ENCODE measurements around the gene OBSCN. TPM values are rescaled to one million over a fixed set of nuclear protein-coding genes. Genes with fewer than 3 reads are reported as not detected.

Gene OBSCN
- total RNA-seq, 1 donor from 2014 or later: 17.5 TPM

DNA sequence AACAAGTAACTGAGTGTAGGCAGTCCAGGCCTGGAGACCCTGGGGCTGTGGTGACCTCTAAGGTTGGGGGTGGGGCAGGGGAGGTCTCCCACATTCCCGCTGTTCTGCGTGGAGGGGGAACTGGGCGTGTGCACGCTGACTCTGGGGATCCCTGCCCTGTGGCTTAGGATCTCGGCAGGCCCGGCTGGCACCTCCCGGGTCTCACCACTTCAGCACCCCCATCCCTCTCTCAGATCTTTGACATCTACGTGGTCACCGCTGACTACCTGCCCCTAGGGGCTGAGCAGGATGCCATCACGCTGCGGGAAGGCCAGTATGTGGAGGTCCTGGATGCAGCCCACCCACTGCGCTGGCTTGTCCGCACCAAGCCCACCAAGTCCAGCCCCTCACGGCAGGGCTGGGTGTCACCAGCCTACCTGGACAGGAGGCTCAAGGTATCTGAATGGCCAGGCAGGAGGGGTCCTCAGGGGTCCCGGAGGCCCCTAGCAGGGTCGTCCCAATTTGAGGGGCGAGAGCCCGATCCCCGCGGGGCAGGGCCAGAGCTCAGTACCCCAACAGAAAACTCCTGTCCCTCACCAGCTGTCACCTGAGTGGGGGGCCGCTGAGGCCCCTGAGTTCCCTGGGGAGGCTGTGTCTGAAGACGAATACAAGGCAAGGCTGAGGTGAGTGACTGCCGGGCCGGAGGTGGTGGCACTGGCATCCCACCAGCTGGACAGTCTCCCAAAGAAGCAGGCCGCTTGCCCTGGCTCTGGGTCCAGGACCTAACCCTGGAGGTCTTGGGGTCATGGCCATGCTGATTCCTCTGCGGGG, 130.1 kb downstream of the OBSCN start:
- Histone ChIP-seq H3K4me1 (ENCODE audit: insufficient read depth, low read length) (no peaks in the 10 kb centered on the region), H3K9me3 (ENCODE audit: insufficient read depth, low read depth, low read length) (no peaks in the 10 kb centered on the region), H3K27me3 (ENCODE audit: insufficient read depth, low read length) (no peaks in the 10 kb centered on the region), H3K79me2 (ENCODE audit: insufficient read depth, low read length) (no peaks in the 10 kb centered on the region), H3K9ac (ENCODE audit: low read length) (no peak overlapping the region), H3K4me2 (ENCODE audit: low read length) (no peak overlapping the region), H2AFZ (ENCODE audit: low read depth, low read length) (no peak overlapping the region), H3K27ac (ENCODE audit: low read depth, low read length) (no peak overlapping the region), H4K20me1 (ENCODE audit: insufficient read depth, low read length) (no peaks in the 10 kb centered on the region), H3K4me3 (ENCODE audit: insufficient read depth, low read depth, low read length) (no peak overlapping the region), H3K36me3 (ENCODE audit: insufficient read depth, low read length) (no peaks in the 10 kb centered on the region)
- FAIRE-seq (no peak), DNase-seq (ENCODE audit: low read depth) (no peak)
- Mint-ChIP-seq H3K9me3 (ENCODE audit: unreplicated experiment) (no peaks in the 10 kb centered on the region), H3K4me1 (ENCODE audit: low read depth, unreplicated experiment) (no peaks in the 10 kb centered on the region), H3K27ac (ENCODE audit: unreplicated experiment) (no peak overlapping the region), H3K4me3 (ENCODE audit: unreplicated experiment) (no peak overlapping the region), H3K27me3 (ENCODE audit: low read depth, unreplicated experiment) (no peaks in the 10 kb centered on the region), H3K36me3 (ENCODE audit: low read depth, unreplicated experiment) (peaks cover 11% of the 10 kb centered on the region)
- TF ChIP-seq CTCF (IDR thresholded peaks at IDR 0.05; ENCODE audit: insufficient read depth, low read depth, low read length) (no peak), EZH2 (IDR thresholded peaks at IDR 0.05; ENCODE audit: insufficient read depth, low read length) (no peak)

- FAIRE-seq: no peak
Measured at GRCh38 chr1:228338521-228339051, 130.7 kb downstream of the OBSCN start.

More at GRCh38 chr1:228338521-228339051, 130.7 kb downstream of the OBSCN start:
- H3K27me3 Mint-ChIP-seq (ENCODE audit: low read depth, unreplicated experiment): no peaks in the 10 kb centered on the region
- TF ChIP-seq EZH2 (IDR thresholded peaks at IDR 0.05; ENCODE audit: insufficient read depth, low read length) (no peak), CTCF (IDR thresholded peaks at IDR 0.05; ENCODE audit: insufficient read depth, low read depth, low read length) (no peak)
- Histone ChIP-seq H3K4me3 (ENCODE audit: insufficient read depth, low read depth, low read length) (no peak overlapping the region), H3K4me2 (ENCODE audit: low read length) (no peak overlapping the region), H3K4me1 (ENCODE audit: insufficient read depth, low read length) (no peaks in the 10 kb centered on the region), H3K27me3 (ENCODE audit: insufficient read depth, low read length) (no peaks in the 10 kb centered on the region), H3K27ac (ENCODE audit: low read depth, low read length) (no peak overlapping the region), H3K9me3 (ENCODE audit: insufficient read depth, low read depth, low read length) (peaks cover 1% of the 10 kb centered on the region), H3K79me2 (ENCODE audit: insufficient read depth, low read length) (no peaks in the 10 kb centered on the region), H3K9ac (ENCODE audit: low read length) (no peak overlapping the region), H3K36me3 (ENCODE audit: insufficient read depth, low read length) (no peaks in the 10 kb centered on the region), H2AFZ (ENCODE audit: low read depth, low read length) (no peak overlapping the region), H4K20me1 (ENCODE audit: insufficient read depth, low read length) (no peaks in the 10 kb centered on the region)
- no peaks in the 10 kb centered on the region for H3K4me1 Mint-ChIP-seq (ENCODE audit: low read depth, unreplicated experiment)
- no peak for DNase-seq (ENCODE audit: low read depth)
- no peak overlapping the region for H3K27ac Mint-ChIP-seq (ENCODE audit: unreplicated experiment)
- H3K9me3 Mint-ChIP-seq (ENCODE audit: unreplicated experiment): no peaks in the 10 kb centered on the region
- H3K36me3 Mint-ChIP-seq (ENCODE audit: low read depth, unreplicated experiment): peaks cover 15% of the 10 kb centered on the region
- H3K4me3 Mint-ChIP-seq (ENCODE audit: unreplicated experiment): no peak overlapping the region
